ENCODE data around the gene CCDC9B.

Gene CCDC9B

DNA sequence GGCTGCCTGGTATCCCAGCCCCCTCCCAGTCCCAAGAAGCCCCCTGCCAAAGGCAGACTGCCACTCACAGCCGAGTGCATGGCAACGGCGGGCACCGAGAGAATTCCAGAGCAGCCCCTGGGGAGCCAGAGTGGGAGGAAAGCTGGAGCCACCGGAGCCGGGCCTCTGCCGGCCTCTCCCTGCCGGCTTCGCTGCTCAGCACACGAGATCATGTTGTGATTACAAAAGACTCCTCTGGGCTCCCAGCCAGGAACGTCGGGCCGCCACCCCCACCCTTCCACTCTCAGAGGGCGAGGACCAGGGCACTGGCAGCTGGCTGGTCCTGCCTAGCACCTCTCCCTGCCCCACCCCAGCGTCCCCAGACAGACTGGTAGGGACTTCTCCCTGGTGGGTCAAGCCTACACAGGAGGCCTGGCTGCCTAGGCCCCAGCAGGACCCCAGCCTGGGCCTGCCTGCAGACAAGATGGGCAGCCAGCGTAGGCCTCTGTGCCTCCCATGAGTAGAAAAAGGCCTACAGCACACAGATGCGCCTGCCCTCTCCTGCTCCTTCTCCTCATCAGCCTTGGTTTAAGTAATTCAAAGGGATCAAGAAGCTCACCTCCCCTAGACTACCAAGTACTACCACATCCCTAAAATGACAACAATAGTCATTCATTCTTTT, at the start of gene CCDC9B:
CCDC9B (minus strand) TSS at position 200 of the 661 bp plus-strand sequence; CDS start at position 80, 120 bp downstream.
- H3K9me3 ChIP-seq (ENCODE audit: low read depth, low read length) = no peaks in the 10 kb centered on the region
- DNase-seq (ENCODE audit: low read depth, low spot score) = no peak
- TF ChIP-seq FOXP2 (optimal IDR thresholded peaks at IDR 0.05; ENCODE audit: control extremely low read depth, extremely low read length, insufficient read depth) (no peak), POLR2AphosphoS5 (IDR thresholded peaks at IDR 0.05; ENCODE audit: borderline replicate concordance, low read depth, low read length) (peak; percentile 44; the same call in 1 of the 2 replicates), EZH2 (IDR thresholded peaks at IDR 0.05) (no peak)
- H3K27ac ChIP-seq = peak within 1 kb of the TSS; percentile 95
- H3K9ac ChIP-seq (ENCODE audit: insufficient read length) = peak within 1 kb of the TSS; percentile 81
- peak within 1 kb of the TSS; percentile 72 for H3K4me3 ChIP-seq
- H3K36me3 ChIP-seq (ENCODE audit: insufficient read depth, low read length) = no peaks in the 10 kb centered on the region

DNA sequence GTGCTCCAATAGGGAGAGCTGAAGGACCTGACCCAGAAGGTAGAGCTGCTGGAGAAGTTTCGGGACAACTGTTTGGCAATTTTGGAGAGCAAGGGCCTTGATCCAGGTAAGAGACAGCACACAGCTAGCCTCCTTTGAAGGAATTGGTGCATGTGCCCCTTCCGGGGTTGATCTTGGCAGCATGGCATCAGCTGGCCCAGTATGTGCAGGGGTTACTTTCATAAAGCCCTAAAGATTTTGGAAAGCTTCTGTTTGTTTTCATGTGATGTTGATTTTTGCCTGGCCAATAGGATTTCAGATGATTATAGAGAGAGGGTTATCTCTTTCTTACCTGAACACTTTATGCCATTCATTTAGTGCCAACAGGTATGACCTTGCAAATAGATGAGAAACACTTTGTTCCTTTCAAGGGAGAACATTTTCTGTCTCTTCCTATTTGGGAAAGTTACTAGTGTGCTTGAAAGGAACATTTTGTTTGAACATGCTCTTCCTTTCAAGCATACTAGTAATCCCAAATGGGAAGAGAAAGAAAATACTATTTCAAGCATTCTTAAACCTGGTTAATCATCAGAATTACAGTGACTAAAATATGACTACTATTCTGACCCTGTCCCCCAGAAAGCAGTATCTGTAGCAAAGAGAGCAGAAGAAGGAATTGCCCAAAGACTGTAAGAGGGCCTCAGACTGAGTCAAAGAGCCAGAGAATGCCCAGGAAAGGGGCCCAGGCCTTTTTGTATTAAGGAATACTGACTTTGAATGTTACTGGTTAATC, 49.3 kb upstream of the CCDC9B start:
- DNase-seq (ENCODE audit: low read depth, low spot score) = no peak
- peaks cover 89% of the 10 kb centered on the region for H3K36me3 ChIP-seq (ENCODE audit: insufficient read depth, low read length)
- TF ChIP-seq EZH2 (IDR thresholded peaks at IDR 0.05) (no peak), FOXP2 (optimal IDR thresholded peaks at IDR 0.05; ENCODE audit: control extremely low read depth, extremely low read length, insufficient read depth) (no peak), POLR2AphosphoS5 (IDR thresholded peaks at IDR 0.05; ENCODE audit: borderline replicate concordance, low read depth, low read length) (no peak)
- no peak overlapping the region for H3K27ac ChIP-seq
- no peak overlapping the region for H3K4me3 ChIP-seq
- H3K9ac ChIP-seq (ENCODE audit: insufficient read length) = no peak overlapping the region
- no peaks in the 10 kb centered on the region for H3K9me3 ChIP-seq (ENCODE audit: low read depth, low read length)

DNA sequence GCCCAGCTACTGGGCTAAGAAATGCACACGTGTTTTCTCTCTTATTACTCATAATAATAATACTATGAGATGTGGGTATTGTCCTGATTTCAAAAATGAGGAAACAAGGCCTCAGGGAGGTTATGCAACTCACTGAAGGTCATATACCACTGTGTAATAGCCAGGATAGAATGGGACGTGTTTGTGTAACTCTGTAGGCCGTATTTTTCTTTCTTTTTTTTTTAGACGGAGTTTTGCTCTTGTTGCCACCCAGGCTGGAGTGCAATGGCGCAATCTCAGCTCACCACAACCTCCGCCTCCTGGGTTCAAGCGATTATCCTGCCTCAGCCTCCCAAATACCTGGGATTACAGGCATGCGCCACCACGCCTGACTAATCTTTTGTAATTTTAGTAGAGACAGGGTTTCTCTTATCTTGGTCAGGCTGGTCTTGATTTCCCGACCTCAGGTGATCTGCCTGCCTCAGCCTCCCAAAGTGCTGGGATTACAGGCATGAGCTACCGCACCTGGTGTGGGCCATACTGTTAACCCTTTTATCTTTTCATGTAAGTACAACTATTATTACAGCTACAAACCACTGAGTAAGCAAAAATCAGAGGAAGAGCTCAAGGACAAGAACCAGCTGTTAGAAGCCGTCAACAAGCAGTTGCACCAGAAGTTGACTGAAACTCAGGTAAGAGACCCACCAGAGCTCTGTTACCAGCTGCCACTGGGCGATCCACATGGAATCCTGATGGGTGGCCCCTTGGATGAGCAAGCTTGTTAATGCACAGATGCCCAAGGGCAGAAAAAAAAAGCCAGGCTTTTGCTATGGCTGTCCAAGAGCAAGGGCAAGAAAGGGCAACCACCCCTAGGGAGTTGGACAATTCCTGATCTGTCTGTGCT, 48.4 kb upstream of the CCDC9B start:
- Histone ChIP-seq H3K27ac (no peak overlapping the region), H3K36me3 (ENCODE audit: insufficient read depth, low read length) (peaks cover 94% of the 10 kb centered on the region)
- no peak for DNase-seq (ENCODE audit: low read depth, low spot score)

DNA sequence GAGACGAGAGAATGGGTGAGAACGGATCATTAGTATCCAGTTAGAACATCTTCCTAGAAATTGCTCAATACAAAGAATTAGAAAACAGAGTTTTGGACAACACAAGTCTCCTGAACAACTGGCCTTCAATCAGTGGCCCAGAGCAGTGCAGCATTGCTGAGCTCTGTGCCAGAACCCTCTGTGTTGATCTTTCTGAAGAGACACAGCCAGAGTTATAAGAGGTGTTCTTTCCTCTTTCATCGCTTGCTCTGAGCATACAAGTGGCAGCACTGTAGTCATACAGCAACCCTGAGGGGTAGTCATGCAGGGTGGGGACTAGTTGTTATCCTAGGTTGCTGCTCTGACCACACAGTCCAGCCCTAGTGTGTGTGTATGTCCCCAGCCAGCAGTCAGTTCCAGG, 45.7 kb upstream of the CCDC9B start:
- no peak overlapping the region for H3K9ac ChIP-seq (ENCODE audit: insufficient read length)
- no peak for TF ChIP-seq FOXP2 (optimal IDR thresholded peaks at IDR 0.05; ENCODE audit: control extremely low read depth, extremely low read length, insufficient read depth)
- no peak for TF ChIP-seq EZH2 (IDR thresholded peaks at IDR 0.05)
- TF ChIP-seq POLR2AphosphoS5 (IDR thresholded peaks at IDR 0.05; ENCODE audit: borderline replicate concordance, low read depth, low read length) = no peak
- H3K4me3 ChIP-seq = no peak overlapping the region
- H3K9me3 ChIP-seq (ENCODE audit: low read depth, low read length) = no peaks in the 10 kb centered on the region
- H3K27ac ChIP-seq = no peak overlapping the region
- DNase-seq (ENCODE audit: low read depth, low spot score) = no peak
- H3K36me3 ChIP-seq (ENCODE audit: insufficient read depth, low read length) = peaks cover 67% of the 10 kb centered on the region

More for the DNA sequence above, 48.4 kb upstream of the CCDC9B start:
- Histone ChIP-seq H3K9me3 (ENCODE audit: low read depth, low read length) (no peaks in the 10 kb centered on the region), H3K4me3 (no peak overlapping the region), H3K9ac (ENCODE audit: insufficient read length) (no peak overlapping the region)
- no peak for TF ChIP-seq EZH2 (IDR thresholded peaks at IDR 0.05)
- no peak for TF ChIP-seq POLR2AphosphoS5 (IDR thresholded peaks at IDR 0.05; ENCODE audit: borderline replicate concordance, low read depth, low read length)
- no peak for TF ChIP-seq FOXP2 (optimal IDR thresholded peaks at IDR 0.05; ENCODE audit: control extremely low read depth, extremely low read length, insufficient read depth)

DNA sequence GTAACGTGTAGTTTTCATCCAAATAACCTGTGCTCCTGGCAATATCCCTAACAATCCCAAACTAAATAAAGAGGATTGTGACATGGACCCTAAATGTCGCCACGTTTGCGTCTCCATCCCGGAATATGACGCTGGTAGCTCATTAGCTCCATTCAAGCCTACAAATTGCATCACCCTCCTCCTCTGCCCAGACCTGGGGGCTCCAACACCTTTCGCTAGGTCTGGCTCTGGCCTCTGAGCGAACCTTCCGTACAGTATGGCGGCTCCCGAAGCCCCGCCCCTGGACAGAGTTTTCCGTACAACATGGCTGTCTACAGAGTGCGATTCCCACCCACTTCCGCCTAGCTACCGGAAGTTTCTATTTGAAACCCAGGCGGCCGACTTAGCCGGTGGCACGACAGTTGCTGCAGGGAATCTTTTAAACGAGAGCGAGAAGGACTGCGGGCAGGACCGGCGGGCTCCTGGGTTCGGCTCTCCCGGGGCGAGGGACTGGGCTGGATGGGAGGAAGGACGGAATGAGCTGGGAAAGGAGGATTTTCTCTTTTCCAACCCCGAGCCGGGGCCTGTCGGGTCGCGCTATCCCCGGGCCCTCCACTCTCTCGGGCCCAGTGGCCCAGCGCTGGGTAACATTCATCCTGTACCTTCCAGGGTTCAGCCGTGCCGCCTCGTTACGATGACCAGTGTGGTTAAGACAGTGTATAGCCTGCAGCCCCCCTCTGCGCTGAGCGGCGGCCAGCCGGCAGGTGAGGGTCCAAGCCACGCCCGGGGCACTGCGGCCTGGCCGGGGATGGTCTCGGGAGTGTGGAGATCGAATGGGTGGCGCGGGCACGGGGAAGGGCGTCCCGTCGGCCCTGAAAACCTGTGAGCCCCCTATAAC, 42.1 kb upstream of the CCDC9B start, which contains the start of gene KNSTRN:
KNSTRN (plus strand) TSS at position 142 of the 877 bp plus-strand sequence; CDS start at position 257, 115 bp downstream.
- peak within 1 kb of the TSS; percentile 68 for H3K27ac ChIP-seq
- peak; percentile 70 for DNase-seq (ENCODE audit: low read depth, low spot score)
- peaks cover 34% of the 10 kb centered on the region for H3K36me3 ChIP-seq (ENCODE audit: insufficient read depth, low read length)
- H3K9me3 ChIP-seq (ENCODE audit: low read depth, low read length) = no peaks in the 10 kb centered on the region
- TF ChIP-seq POLR2AphosphoS5 (IDR thresholded peaks at IDR 0.05; ENCODE audit: borderline replicate concordance, low read depth, low read length) (peak; percentile 90), FOXP2 (optimal IDR thresholded peaks at IDR 0.05; ENCODE audit: control extremely low read depth, extremely low read length, insufficient read depth) (no peak)
- peak within 1 kb of the TSS; percentile 93 for H3K9ac ChIP-seq (ENCODE audit: insufficient read length)
- H3K4me3 ChIP-seq = peak within 1 kb of the TSS; percentile 92

DNA sequence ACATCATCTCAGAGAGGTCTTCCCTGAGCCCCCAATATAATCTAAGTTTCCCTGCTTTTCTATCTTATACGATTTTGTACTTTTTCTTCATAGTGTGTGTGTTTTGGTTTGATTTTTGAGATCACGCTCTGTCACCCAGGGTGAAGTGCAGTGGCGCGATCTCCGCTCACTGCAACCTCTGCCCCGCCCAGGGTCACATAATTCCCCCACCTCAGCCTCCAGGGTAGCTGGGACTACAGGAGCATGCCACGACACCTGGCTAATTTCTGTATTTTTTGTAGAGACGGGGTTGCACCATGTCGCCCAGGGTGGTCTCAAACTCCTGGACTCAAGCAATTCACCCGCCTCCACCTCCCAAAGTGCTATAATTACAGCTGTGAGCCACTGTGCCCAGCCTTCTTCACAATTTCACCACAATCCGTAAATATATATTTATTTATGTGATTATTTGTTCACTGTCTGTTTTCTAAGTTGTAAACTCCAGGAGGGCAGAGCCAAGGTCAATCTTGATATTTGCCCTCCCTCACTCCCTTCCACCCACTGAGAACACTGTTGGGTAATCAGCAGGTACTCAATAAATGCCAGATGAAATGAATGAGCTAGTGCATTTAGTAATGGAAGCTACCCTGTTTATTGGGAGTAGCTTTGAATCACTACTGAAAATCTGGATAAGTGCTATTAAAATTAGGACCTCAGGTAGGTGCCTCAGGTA, 41.2 kb upstream of the CCDC9B start:
- no peaks in the 10 kb centered on the region for H3K9me3 ChIP-seq (ENCODE audit: low read depth, low read length)
- no peak overlapping the region for H3K9ac ChIP-seq (ENCODE audit: insufficient read length)
- no peak for DNase-seq (ENCODE audit: low read depth, low spot score)
- H3K36me3 ChIP-seq (ENCODE audit: insufficient read depth, low read length) = peaks cover 25% of the 10 kb centered on the region
- H3K27ac ChIP-seq = 0 out of 2 replicates have a peak overlapping the region, but pooled peaks have one; percentile 9
- H3K4me3 ChIP-seq = no peak overlapping the region
- TF ChIP-seq FOXP2 (optimal IDR thresholded peaks at IDR 0.05; ENCODE audit: control extremely low read depth, extremely low read length, insufficient read depth) (no peak), EZH2 (IDR thresholded peaks at IDR 0.05) (no peak), POLR2AphosphoS5 (IDR thresholded peaks at IDR 0.05; ENCODE audit: borderline replicate concordance, low read depth, low read length) (no peak)

DNA sequence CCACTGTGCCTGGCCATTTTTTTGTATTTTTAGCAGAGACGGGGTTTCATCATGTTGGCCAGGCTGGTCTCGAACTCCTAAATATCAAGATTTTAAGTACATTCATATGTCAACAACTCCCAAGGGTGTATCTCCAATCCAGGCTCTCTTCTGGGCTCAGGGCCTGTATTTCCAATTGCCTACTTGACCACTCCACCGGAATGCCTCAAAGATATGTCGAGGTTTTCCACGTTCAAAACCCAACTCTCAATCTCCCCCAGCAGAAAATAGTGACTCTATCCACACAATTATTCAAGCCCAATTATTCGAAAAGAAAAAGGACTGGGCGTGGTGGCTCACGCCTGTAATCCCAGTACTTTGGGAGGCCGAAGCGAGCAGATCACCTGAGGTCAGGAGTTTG, 39.9 kb upstream of the CCDC9B start:
- DNase-seq (ENCODE audit: low read depth, low spot score) = no peak
- no peak overlapping the region for H3K27ac ChIP-seq
- no peak overlapping the region for H3K4me3 ChIP-seq
- no peaks in the 10 kb centered on the region for H3K9me3 ChIP-seq (ENCODE audit: low read depth, low read length)
- no peak overlapping the region for H3K9ac ChIP-seq (ENCODE audit: insufficient read length)
- H3K36me3 ChIP-seq (ENCODE audit: insufficient read depth, low read length) = peaks cover 14% of the 10 kb centered on the region
- TF ChIP-seq FOXP2 (optimal IDR thresholded peaks at IDR 0.05; ENCODE audit: control extremely low read depth, extremely low read length, insufficient read depth) (no peak), EZH2 (IDR thresholded peaks at IDR 0.05) (no peak), POLR2AphosphoS5 (IDR thresholded peaks at IDR 0.05; ENCODE audit: borderline replicate concordance, low read depth, low read length) (no peak)
